ENCODE measurements around the gene PVR. TPM values are rescaled to one million over a fixed set of nuclear protein-coding genes. Genes with fewer than 3 reads are reported as not detected.

PVR gene
- total RNA-seq, 1 donor from 2014 or later: 14.8 TPM

GRCh38 chr19:44617110-44617880 lies 26.4 kb upstream of the PVR start:
- Mint-ChIP-seq H3K36me3 (ENCODE audit: unreplicated experiment) (no peaks in the 10 kb centered on the region), H3K27me3 (ENCODE audit: unreplicated experiment) (no peaks in the 10 kb centered on the region), H3K4me3 (ENCODE audit: unreplicated experiment) (no peak overlapping the region), H3K27ac (ENCODE audit: unreplicated experiment) (no peak overlapping the region), H3K9me3 (ENCODE audit: unreplicated experiment) (peaks cover 2% of the 10 kb centered on the region), H3K4me1 (ENCODE audit: low read depth, unreplicated experiment) (no peaks in the 10 kb centered on the region)
- TF ChIP-seq CTCF (IDR thresholded peaks at IDR 0.05; ENCODE audit: partially characterized antibody, unreplicated experiment): no peak
- no peak for DNase-seq

- H3K27me3 Mint-ChIP-seq (ENCODE audit: unreplicated experiment): no peaks in the 10 kb centered on the region
- no peak for DNase-seq
- no peaks in the 10 kb centered on the region for H3K4me1 Mint-ChIP-seq (ENCODE audit: low read depth, unreplicated experiment)
- TF ChIP-seq CTCF (IDR thresholded peaks at IDR 0.05; ENCODE audit: partially characterized antibody, unreplicated experiment): no peak
- H3K36me3 Mint-ChIP-seq (ENCODE audit: unreplicated experiment): no peaks in the 10 kb centered on the region
- H3K9me3 Mint-ChIP-seq (ENCODE audit: unreplicated experiment): peaks cover 2% of the 10 kb centered on the region
- no peak overlapping the region for H3K27ac Mint-ChIP-seq (ENCODE audit: unreplicated experiment)
- no peak overlapping the region for H3K4me3 Mint-ChIP-seq (ENCODE audit: unreplicated experiment)
These were observed 24.9 kb upstream of the PVR start for GRCh38 chr19:44618640-44619357.

GRCh38 chr19:44620667-44621066 lies 23.0 kb upstream of the PVR start:
- H3K27ac Mint-ChIP-seq (ENCODE audit: unreplicated experiment): no peak overlapping the region

GRCh38 chr19:44621367-44621766 lies 22.3 kb upstream of the PVR start:
- Mint-ChIP-seq H3K27ac (ENCODE audit: unreplicated experiment) (no peak overlapping the region), H3K4me1 (ENCODE audit: low read depth, unreplicated experiment) (no peaks in the 10 kb centered on the region), H3K36me3 (ENCODE audit: unreplicated experiment) (no peaks in the 10 kb centered on the region), H3K27me3 (ENCODE audit: unreplicated experiment) (no peaks in the 10 kb centered on the region), H3K4me3 (ENCODE audit: unreplicated experiment) (no peak overlapping the region), H3K9me3 (ENCODE audit: unreplicated experiment) (peaks cover 6% of the 10 kb centered on the region)
- no peak for DNase-seq
- no peak for TF ChIP-seq CTCF (IDR thresholded peaks at IDR 0.05; ENCODE audit: partially characterized antibody, unreplicated experiment)

More at GRCh38 chr19:44620667-44621066, 23.0 kb upstream of the PVR start:
- Mint-ChIP-seq H3K4me3 (ENCODE audit: unreplicated experiment) (no peak overlapping the region), H3K9me3 (ENCODE audit: unreplicated experiment) (peaks cover 2% of the 10 kb centered on the region), H3K4me1 (ENCODE audit: low read depth, unreplicated experiment) (no peaks in the 10 kb centered on the region), H3K27me3 (ENCODE audit: unreplicated experiment) (no peaks in the 10 kb centered on the region), H3K36me3 (ENCODE audit: unreplicated experiment) (no peaks in the 10 kb centered on the region)
- DNase-seq: no peak
- TF ChIP-seq CTCF (IDR thresholded peaks at IDR 0.05; ENCODE audit: partially characterized antibody, unreplicated experiment): no peak

- no peaks in the 10 kb centered on the region for H3K36me3 Mint-ChIP-seq (ENCODE audit: unreplicated experiment)
- H3K9me3 Mint-ChIP-seq (ENCODE audit: unreplicated experiment): peaks cover 6% of the 10 kb centered on the region
- DNase-seq: no peak
- TF ChIP-seq CTCF (IDR thresholded peaks at IDR 0.05; ENCODE audit: partially characterized antibody, unreplicated experiment): no peak
- H3K27ac Mint-ChIP-seq (ENCODE audit: unreplicated experiment): no peak overlapping the region
- no peaks in the 10 kb centered on the region for H3K27me3 Mint-ChIP-seq (ENCODE audit: unreplicated experiment)
- H3K4me3 Mint-ChIP-seq (ENCODE audit: unreplicated experiment): no peak overlapping the region
- H3K4me1 Mint-ChIP-seq (ENCODE audit: low read depth, unreplicated experiment): no peaks in the 10 kb centered on the region
These were observed 20.6 kb upstream of the PVR start for GRCh38 chr19:44623080-44623479.
